Stimulated activated naive B cell treated with anti-CD40 and anti-IgM and Interleukin-4, amounts not matched to agents 10 μg/mL and 1 μg/mL and 100 μg/mL, for 72 hours (primary cell): ENCODE measurements around the gene PLA2G2D.

Experiments
- ATAC-seq, 2 donors: fragments of 150-1000 bp; cut with Tn5 transposase; replicated peaks; 2 replicates each; pipeline ENCODE4 v1.10.0; 2021; ENCODE audit warnings: moderate library complexity in 1 of 2
- DNase-seq: peaks from one replicate; pipeline ENCODE4 v3.0.0; 2021
- H3K27ac Mint-ChIP-seq: one replicate; pipeline ENCODE4 v1.8.0; 2022; ENCODE audit warnings: mild to moderate bottlenecking, mixed read lengths
- H3K27me3 Mint-ChIP-seq, 2 donors: one replicate each; pipeline ENCODE4 v1.8.0; 2022; ENCODE audit warnings: mixed read lengths in 2 of 2
- H3K36me3 Mint-ChIP-seq, 2 donors: one replicate each; pipeline ENCODE4 v1.8.0; 2022; ENCODE audit warnings: mixed read lengths in 2 of 2, mild to moderate bottlenecking in 1 of 2
- H3K4me1 Mint-ChIP-seq, 2 donors: one replicate each; pipeline ENCODE4 v1.8.0; 2022; ENCODE audit warnings: mixed read lengths in 2 of 2, mild to moderate bottlenecking in 1 of 2
- H3K4me3 Mint-ChIP-seq, 2 donors: one replicate each; pipeline ENCODE4 v1.8.0; 2022; ENCODE audit warnings: mild to moderate bottlenecking in 2 of 2, mixed read lengths in 2 of 2, moderate library complexity in 1 of 2
- H3K9me3 Mint-ChIP-seq, 2 donors: one replicate each; pipeline ENCODE4 v1.8.0; 2022; ENCODE audit warnings: mixed read lengths in 2 of 2, mild to moderate bottlenecking in 1 of 2

The PLA2G2D gene

DNA sequence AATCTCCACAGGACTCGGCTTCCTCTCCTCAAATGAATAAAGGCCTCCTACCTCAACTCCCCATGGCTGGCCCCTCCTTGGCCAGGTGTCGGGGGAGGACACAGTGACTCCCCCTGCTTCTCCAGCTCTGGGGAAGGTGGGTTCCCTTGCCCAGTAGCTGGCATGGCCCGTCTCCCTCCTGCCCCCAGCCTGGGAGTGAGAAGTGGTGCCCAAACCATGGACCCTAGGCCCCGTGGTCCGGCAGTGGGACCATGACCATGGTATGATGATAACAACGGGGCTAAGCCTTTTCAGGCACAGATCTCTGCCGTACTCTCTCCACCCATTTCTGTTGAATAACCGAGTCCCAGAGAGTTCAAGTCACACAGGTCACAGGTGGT is 31.0 kb upstream of the PLA2G2D start:
- Mint-ChIP-seq H3K27ac (no peak overlapping the region), H3K9me3 (no peaks in the 10 kb centered on the region), H3K36me3 (no peaks in the 10 kb centered on the region), H3K27me3 (peaks cover 6 to 21% of the 10 kb centered on the region in 2 donors), H3K4me1 (peaks cover 15 to 22% of the 10 kb centered on the region in 2 donors), H3K4me3 (no peak overlapping the region)
- no peak for DNase-seq
- ATAC-seq = no peak

DNA sequence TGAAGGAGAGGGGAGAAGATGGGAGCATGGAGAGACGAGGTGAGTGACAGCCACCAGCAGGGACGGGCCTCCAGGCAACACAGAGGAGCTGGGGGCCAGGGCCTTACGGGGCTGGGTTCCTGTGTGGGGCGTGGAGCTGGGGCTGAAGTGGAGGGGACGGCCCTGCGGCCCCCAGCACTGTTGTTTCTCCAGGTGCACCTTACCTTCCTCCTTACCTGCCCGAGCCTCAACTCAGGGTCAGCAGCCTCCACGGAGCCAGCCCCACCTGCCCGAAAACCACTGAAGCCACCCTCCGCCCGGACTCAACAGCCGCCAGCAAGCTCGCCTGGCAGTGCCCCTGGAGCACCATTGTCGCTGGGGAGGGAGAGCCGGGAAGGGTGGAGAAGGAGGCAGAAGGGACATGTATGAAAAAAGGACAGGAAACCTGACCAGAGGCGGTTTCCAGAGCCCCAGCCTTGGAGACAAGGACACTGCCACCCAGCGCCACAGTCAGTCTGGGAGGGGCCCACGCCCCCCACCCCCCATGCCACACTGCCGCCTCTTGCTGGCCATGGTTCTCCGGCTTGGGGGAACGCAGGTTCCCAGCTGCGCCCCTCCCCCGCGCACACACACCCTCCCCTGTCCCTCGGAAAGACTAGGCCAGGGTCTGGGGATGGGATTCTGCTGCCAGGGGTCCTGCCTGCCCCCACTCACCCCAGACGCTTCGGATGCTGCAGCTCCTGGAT is 30.4 kb upstream of the PLA2G2D start:
- Mint-ChIP-seq H3K9me3 (no peaks in the 10 kb centered on the region), H3K27me3 (peaks cover 6 to 21% of the 10 kb centered on the region in 2 donors), H3K36me3 (no peaks in the 10 kb centered on the region), H3K4me1 (peaks cover 14 to 21% of the 10 kb centered on the region in 2 donors), H3K4me3 (no peak overlapping the region), H3K27ac (no peak overlapping the region)
- DNase-seq (no peak), ATAC-seq (no peak)

DNA sequence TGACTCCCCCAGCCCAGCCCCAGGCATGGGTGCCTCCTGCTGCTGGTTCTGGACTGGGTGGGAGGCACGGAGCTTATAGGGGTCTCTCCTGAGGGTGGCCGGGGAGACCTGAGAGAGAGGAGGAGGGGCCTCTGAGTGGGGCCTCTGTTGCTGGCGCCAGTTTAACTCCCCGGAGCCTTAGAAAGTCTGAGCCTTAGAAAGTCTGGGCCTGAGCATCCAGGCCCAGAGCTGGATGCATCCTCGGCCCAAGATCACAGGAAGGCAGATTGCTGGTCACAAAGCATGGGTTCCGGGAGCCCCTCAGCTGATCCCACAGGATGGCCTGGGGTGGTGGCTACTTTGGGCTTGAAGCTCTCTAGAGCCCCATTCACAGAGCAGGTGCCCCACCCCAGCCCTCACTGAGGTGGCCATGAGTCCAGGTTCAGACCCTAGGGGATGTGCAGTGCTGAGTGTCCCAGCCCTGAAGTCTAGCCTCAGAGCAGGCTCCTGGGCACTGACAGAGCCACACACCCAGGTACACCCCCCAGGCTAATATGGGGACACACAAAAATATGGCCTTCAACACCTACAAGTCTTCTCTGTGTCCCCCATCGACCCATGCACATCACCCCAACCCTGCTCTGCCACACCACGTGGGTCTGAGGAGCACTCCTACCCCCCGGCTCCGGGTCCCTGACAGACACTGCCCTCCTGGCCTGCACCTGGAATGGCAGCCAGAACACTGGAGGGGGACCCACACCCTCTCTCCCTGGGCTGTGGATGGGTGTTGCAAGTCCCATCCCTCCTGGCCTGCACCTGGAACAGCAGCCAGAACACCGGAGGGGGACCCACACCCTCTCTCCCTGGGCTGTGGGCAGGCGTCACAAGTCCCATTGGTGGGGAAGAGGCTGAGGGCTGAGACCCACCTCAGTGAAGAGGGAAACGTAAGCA is 29.5 kb upstream of the PLA2G2D start:
- no peak for DNase-seq
- Mint-ChIP-seq H3K27me3 (peaks cover 11 to 21% of the 10 kb centered on the region in 2 donors), H3K27ac (no peak overlapping the region), H3K4me1 (peaks cover 11 to 12% of the 10 kb centered on the region in 2 donors), H3K4me3 (no peak overlapping the region), H3K9me3 (no peaks in the 10 kb centered on the region), H3K36me3 (no peaks in the 10 kb centered on the region)
- ATAC-seq = no peak

DNA sequence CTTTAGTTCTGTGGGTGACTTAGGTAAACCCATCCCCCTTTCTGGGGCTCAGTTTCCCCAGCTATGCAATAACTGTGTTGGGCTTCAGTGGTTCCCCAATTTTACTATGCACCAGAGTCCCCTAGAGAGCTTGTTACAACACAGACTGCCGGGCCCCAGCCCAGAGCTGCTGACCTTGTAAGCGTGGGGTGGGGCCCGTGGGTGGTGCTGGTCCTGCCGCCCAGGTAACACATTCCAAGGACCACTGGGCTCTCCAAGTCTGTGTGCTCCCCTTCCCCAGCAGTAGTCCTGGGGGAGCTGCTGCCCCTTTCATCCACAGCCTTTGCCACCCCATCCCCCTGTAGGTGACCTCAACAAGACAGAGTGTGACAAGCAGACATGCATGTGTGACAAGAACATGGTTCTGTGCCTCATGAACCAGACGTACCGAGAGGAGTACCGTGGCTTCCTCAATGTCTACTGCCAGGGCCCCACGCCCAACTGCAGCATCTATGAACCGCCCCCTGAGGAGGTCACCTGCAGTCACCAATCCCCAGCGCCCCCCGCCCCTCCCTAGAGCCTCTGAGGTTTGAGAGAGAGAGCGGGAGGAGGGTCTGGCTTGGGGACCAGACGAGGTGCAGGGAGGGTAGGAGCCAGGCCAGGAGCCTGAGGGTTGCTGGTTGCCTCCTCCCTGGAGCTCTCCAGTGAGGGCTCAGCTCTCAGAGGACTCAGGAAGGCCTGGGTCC is 28.7 kb upstream of the PLA2G2D start:
- no peak overlapping the region for H3K27ac Mint-ChIP-seq

DNA sequence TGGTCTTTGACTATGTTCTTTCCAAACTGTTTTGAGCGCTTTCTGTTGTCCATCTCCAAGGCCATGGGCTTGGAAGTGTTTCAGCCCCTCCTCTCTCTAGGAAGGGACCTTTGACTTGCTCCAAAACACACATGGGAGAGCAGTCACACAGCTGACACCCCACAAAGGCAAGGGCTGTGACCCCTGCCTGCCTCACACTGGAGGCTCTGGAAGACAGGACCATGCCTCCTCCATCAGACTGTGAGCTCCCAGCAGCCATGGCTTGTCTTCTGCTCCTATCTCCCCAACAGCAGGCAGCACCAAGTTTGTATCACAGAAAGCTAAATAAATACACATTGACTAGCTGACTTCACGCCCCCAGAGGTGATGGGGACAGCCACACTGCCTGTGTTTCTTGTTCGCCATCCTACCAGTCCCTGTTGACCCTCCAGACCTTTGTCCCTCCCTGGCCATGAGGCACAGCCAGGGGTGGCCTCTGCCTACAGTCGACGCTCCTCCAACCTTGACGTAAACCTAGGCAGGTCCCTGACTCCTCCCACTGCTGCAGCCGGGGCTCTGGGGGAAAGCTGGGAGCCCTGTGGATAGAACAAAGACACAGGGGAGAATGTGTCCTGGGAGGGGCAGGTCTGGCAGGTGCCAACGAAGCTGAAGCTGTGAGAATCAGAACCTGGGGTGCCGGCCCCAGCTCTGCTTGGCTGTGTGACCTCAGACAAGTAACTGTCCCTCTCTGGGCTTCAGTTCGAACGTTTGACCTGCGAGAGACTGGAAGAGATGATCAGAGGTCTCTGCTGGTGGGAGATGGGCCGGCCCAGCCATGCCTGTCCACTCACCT is 24.6 kb upstream of the PLA2G2D start:
- H3K27ac Mint-ChIP-seq = no peak overlapping the region
- peaks cover 14 to 27% of the 10 kb centered on the region in 2 donors for H3K27me3 Mint-ChIP-seq
- H3K36me3 Mint-ChIP-seq = no peaks in the 10 kb centered on the region
- ATAC-seq (no peak), DNase-seq (no peak)
- H3K9me3 Mint-ChIP-seq = no peaks in the 10 kb centered on the region
- peaks cover 0 to 6% of the 10 kb centered on the region in 2 donors for H3K4me1 Mint-ChIP-seq
- H3K4me3 Mint-ChIP-seq = no peak overlapping the region

More for the DNA sequence above, 28.7 kb upstream of the PLA2G2D start:
- Mint-ChIP-seq H3K36me3 (no peaks in the 10 kb centered on the region), H3K4me1 (peaks cover 10 to 12% of the 10 kb centered on the region in 2 donors), H3K27me3 (peaks cover 11 to 21% of the 10 kb centered on the region in 2 donors), H3K9me3 (no peaks in the 10 kb centered on the region), H3K4me3 (no peak overlapping the region)
- ATAC-seq (no peak), DNase-seq (no peak)

DNA sequence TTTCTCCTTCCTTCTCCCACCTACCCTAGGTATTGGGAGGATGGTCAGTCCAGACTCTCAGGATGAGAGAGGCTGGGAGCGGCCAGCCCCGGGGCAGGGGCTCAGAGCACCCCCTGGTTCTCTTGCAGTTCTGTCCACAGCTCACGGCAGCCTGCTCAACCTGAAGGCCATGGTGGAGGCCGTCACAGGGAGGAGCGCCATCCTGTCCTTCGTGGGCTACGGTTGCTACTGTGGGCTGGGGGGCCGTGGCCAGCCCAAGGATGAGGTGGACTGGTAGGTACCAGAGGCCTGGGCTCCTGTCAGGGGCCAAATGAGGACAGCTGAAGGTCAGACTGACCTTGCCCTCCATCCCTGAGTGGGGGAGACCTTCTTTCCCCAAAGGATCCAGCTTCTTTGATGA is 24.0 kb upstream of the PLA2G2D start:
- no peaks in the 10 kb centered on the region for H3K36me3 Mint-ChIP-seq

DNA sequence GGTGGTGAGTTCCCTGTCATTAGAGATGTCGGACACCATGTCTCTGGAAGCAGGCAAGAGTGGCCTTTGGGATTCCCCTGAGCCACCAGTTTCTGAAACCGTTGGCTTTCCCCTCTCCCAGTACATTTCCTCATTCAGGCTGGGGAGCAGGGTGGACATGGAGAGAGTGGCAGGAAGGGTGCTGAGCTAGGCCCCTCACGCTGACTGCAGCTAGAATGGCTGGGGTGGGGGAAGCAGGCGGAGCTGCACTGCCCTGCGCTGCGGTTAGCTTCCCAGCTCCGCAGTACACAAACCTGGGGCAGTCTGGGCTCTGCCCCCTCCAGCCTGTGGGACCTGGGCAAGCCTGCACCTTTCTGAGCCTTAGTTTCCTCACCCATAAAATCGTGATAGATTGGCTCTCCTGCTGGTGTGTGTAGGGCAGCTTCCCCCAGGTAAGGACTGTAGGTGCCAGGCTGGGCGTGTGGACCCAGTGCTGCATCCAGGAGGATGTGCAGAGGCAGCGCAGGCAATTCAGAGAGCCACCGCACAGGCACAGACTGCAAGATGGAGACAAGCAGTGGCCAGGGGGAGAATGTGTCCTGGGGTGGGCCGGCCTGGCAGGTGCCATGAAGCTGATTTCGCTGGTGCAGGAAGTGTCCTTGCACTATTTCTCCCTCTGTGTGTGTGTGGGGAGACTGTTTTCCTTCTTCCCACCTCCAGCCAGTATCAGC is 22.8 kb upstream of the PLA2G2D start:
- H3K4me1 Mint-ChIP-seq = peaks cover 0 to 6% of the 10 kb centered on the region in 2 donors

More for the DNA sequence above, 24.0 kb upstream of the PLA2G2D start:
- Mint-ChIP-seq H3K27me3 (peaks cover 14 to 31% of the 10 kb centered on the region in 2 donors), H3K27ac (no peak overlapping the region), H3K4me1 (peaks cover 0 to 6% of the 10 kb centered on the region in 2 donors), H3K9me3 (no peaks in the 10 kb centered on the region), H3K4me3 (no peak overlapping the region)
- no peak for DNase-seq
- ATAC-seq = no peak

DNA sequence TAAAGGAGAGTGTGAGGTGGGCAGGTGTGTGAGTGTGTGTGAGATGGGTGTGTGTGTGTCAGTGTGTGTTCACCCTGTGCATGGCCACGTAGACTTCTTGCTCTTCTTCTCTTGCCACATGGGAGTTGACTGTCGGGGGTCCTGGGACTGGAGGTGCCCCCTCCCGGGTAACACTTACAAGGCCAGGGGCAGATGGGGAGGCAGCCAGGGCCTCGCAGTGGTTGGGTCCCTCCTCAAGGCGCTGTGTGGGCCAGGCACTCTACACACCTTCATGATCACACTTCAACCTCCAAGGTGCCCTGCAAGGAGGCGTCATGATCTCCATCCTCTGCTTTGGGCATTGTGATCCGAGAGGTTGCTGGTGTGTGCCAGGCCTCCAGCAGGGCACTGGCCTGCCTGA is 22.1 kb upstream of the PLA2G2D start:
- ATAC-seq (no peak), DNase-seq (no peak)
- Mint-ChIP-seq H3K27ac (no peak overlapping the region), H3K9me3 (no peaks in the 10 kb centered on the region), H3K27me3 (peaks cover 17 to 30% of the 10 kb centered on the region in 2 donors), H3K36me3 (no peaks in the 10 kb centered on the region), H3K4me1 (peaks cover 0 to 6% of the 10 kb centered on the region in 2 donors), H3K4me3 (no peak overlapping the region)

More for the DNA sequence above, 22.8 kb upstream of the PLA2G2D start:
- DNase-seq (no peak), ATAC-seq (no peak)
- Mint-ChIP-seq H3K9me3 (no peaks in the 10 kb centered on the region), H3K36me3 (no peaks in the 10 kb centered on the region), H3K4me3 (no peak overlapping the region), H3K27me3 (peaks cover 17 to 30% of the 10 kb centered on the region in 2 donors), H3K27ac (no peak overlapping the region)

DNA sequence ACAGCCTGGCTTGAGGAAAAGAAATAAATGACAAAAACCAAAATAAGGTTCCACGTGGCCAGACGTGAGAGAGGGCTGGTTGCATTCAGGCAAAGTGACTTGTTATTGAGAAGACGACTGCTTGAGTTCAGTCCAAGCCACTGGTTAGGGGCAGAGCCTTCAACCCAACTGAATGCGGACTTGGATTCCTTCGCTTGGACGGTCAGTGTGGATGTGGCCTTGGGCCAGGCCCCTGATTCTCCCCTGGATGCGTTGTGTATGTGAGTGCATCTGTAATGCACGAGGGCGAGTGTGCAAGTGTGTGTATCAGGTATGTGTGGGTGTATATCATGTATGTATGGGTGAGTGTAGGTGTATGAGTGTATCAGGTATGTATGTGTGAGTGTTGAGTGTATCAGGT is 21.7 kb upstream of the PLA2G2D start:
- Mint-ChIP-seq H3K27me3 (peaks cover 17 to 30% of the 10 kb centered on the region in 2 donors), H3K27ac (no peak overlapping the region), H3K36me3 (no peaks in the 10 kb centered on the region), H3K9me3 (no peaks in the 10 kb centered on the region), H3K4me3 (no peak overlapping the region), H3K4me1 (peaks cover 0 to 6% of the 10 kb centered on the region in 2 donors)
- no peak for DNase-seq
- no peak for ATAC-seq

DNA sequence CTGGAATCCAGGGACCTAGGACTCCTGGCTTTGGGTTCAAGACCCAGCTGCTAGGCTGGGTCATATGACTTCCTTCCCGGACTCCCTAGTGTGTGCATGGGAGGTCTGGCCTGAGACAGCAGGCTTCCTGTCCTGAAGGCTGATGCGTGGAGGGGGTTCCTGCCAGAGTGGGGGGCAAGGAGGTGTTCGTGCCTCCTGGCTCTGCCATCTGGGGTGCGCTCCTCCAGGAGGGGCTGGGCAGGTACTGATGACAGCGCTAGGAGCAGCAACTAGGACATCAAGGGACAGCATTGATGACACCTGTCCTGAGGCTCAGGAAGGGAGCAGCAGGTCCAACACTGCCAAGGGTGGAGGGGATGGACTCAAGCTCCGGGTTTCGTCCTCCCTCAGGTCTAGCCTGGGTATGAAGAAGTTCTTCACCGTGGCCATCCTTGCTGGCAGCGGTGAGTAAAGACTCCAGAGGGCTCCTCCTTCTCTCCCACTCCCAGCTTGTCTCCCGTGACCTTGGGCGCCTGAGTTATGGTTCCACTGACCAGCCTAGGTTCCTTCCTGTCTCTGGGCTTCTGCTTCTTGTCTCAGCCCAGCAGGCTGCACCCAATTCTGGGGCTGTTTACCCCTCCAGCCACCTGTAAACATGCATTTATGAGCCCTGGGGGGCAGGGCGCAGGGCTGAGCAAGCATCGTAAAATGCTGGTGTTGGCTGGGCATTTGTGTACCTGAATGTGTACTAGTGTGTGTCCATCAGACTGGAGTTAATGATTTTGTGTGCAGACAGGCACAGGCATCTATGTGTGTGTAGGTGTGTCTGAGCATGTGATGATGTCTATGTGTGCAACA is 20.7 kb upstream of the PLA2G2D start:
- H3K36me3 Mint-ChIP-seq = no peaks in the 10 kb centered on the region
- H3K27ac Mint-ChIP-seq = no peak overlapping the region
- H3K4me1 Mint-ChIP-seq = peaks cover 0 to 6% of the 10 kb centered on the region in 2 donors
- peaks cover 17 to 30% of the 10 kb centered on the region in 2 donors for H3K27me3 Mint-ChIP-seq
- no peaks in the 10 kb centered on the region for H3K9me3 Mint-ChIP-seq
- no peak overlapping the region for H3K4me3 Mint-ChIP-seq
- DNase-seq (no peak), ATAC-seq (no peak)

DNA sequence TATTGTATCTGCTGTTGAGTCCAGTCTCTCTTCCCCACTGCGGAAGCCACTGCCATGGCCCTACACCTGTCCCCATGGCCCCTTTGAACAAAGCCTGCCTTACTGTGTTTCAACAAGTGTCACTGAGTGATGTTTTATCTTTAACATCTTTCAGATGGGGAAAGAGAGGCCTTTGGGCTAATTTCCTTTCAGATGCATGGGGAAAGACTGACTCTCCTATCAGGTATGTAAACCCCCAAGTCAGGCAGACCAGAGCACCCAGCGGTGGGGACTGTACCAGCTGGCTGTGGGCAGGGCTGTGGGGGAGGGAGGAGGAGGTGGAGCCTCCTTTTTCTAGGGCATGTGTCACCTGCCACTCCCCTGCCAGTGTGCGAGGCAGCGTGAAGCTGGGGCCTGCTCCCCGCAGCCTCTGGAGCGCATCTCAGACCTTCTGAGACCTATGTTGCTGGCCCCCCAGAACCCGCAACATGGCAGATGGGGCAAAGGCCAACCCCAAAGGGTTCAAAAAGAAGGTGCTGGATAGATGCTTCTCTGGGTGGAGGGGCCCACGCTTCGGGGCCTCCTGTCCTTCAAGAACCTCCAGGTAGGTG is 19.7 kb upstream of the PLA2G2D start, which contains the start of gene PLA2G2F:
TSS of gene PLA2G2F (plus strand) at position 363 of the 590 bp plus-strand sequence. CDS start at position 468, 105 bp downstream.
- H3K9me3 Mint-ChIP-seq = no peaks in the 10 kb centered on the region
- no peaks in the 10 kb centered on the region for H3K36me3 Mint-ChIP-seq
- no peak within 1 kb of the TSS for H3K27ac Mint-ChIP-seq
- ATAC-seq (peak in 1 of 2 donors; percentile 38), DNase-seq (no peak)
- H3K4me3 Mint-ChIP-seq = no peak within 1 kb of the TSS
- peaks cover 0 to 6% of the 10 kb centered on the region in 2 donors for H3K4me1 Mint-ChIP-seq
- peaks cover 15 to 33% of the 10 kb centered on the region in 2 donors for H3K27me3 Mint-ChIP-seq

DNA sequence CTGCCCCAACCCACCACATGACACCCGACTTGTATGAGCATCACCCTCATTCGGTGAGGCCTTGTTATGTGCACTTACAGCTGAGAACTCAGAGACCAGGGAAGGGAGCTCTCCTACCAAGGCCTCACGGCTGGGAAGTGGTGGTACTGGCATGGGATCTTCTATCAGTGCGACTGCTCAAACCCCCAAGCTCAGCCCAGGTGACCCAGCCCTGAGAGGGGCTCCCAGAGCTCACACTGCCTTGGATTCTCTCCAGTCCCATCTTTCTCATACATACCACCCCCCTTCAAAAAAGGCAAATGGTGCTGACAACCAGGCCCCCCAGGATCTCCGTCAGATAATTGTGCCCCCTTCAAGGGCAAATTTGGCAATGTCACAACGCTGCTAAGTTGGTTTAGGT is 19.0 kb upstream of the PLA2G2D start:
- Mint-ChIP-seq H3K27ac (no peak overlapping the region), H3K9me3 (no peaks in the 10 kb centered on the region), H3K36me3 (no peaks in the 10 kb centered on the region), H3K4me1 (peaks cover 0 to 6% of the 10 kb centered on the region in 2 donors), H3K4me3 (no peak overlapping the region), H3K27me3 (peaks cover 13 to 37% of the 10 kb centered on the region in 2 donors)
- ATAC-seq = no peak
- DNase-seq = no peak
